ENCODE data around the gene RAB15.
A peak's percentile ranks its signal among the peaks of the same experiment; 100 is the strongest.
"Not testable (repeated sequence)": the region's sequence is repeated elsewhere in the genome, so short reads cannot be mapped to it uniquely, and the experiment has no call there.

The RAB15 gene

DNA sequence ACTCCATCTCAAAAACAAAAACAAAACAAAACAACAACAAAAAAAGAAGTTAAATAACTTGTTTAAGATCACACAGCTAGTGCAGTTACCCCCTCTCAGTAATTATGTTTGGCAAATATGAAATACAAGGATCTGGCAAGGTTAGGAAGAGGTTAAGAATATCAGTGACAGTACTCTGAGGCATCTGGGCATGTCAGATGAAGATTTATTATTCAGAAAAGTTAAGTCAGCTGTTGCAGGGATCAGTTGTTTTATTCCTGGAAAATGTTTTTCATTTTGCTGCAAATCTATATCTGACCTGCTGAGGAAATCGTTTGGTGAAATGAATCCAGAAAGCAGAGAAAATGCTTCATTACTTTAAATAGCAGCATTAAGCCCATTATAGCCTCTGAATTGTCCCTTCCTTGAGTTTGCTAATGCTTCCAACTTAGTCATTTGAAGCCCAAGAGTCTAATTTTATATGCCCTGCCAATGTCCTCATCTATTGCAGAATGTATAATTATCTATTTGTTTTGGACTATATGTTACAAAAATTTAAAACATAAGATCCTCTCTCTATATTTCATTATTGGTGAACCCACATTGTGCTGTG lies 37.7 kb downstream of the RAB15 start:
- DNase-seq: no peak

DNA sequence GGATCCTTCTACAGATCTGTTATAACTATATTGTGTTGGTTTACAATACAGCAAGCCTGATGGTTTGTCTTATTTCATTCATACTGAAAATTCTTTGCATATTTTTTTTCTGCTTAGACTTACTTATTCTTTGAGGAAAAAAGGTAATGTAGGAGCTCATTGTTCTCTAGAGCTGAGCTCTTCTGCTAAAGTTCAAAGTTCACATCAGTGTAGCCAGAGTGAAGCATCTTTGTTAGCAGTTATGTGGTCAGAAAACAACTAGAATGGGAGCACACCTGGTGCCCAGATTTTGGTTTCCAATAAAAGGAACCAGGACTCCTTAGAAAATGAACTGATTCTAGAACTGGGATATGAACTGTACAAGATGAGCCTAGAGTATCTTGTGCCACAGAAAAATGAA lies 39.9 kb downstream of the RAB15 start:
- no peak for DNase-seq

DNA sequence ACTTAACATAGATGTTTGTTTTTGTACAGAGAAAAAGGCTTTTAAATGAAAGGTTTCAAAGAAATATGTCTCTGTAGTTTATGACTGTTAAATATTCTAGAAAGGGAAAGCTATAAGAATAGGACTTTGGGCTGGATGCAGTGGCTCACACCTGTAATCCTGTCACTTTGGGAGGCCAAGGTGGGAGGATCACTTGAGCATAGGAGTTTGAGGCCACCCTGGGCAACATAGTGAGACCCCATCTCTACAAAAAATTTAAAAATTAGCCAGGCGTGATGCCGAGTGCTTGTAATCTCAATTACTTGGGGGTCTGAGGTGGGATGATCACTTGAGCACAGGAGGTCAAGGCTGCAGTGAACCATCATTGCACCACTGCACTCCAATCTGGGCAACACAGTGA lies 41.0 kb downstream of the RAB15 start:
- no peak for DNase-seq

DNA sequence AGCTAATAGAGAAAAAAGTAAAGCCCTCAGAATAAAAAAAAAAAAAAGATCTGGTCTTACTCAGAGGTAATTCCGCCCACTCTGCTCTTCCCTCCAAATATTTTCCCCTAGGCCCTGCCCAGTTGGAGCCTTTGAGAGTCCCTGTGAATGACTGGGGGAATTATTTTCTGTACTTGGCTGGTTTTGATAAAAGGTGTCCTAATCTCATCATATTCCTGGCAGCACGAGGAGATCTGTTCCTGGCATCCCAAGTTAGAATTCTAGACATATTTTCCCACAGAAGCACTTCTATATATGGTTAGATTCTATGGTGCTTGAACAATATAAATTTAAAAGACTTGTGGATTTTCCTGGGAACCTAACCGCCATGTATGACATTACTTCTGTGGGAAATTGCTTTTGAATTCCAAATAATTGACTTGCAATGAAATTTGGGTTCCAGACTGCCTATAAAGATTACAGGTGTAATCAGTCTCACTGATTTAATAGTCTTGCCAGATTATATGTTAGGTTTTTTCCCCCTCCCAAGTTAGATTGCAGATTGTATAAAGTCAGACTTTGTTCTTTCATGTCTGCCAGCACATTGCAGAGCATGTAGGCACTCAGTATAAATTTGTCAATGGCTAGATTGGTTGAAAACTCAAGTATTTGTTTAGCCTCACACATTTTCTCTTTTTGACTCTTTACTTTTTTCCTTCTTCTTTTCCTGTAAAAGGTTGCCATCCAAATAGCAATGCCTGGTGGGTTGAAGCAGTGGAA lies 41.9 kb downstream of the RAB15 start:
- no peak for DNase-seq

DNA sequence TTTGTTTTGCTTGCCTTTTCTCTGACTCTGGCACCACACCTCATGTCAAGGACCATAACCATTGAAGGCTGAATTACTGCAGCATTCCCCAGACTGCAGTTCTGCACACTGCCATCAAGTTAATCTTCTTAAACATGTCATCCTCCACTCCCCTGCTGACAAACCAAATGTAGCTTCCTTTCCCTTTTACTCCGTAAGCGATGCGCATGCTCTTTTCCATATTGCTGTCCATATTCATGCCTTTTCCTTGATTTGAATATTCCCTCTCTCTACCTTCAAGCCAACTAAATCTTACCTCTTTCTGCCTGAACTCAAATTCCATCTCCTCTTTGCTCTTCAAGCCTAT lies 43.1 kb downstream of the RAB15 start:
- no peak for DNase-seq

DNA sequence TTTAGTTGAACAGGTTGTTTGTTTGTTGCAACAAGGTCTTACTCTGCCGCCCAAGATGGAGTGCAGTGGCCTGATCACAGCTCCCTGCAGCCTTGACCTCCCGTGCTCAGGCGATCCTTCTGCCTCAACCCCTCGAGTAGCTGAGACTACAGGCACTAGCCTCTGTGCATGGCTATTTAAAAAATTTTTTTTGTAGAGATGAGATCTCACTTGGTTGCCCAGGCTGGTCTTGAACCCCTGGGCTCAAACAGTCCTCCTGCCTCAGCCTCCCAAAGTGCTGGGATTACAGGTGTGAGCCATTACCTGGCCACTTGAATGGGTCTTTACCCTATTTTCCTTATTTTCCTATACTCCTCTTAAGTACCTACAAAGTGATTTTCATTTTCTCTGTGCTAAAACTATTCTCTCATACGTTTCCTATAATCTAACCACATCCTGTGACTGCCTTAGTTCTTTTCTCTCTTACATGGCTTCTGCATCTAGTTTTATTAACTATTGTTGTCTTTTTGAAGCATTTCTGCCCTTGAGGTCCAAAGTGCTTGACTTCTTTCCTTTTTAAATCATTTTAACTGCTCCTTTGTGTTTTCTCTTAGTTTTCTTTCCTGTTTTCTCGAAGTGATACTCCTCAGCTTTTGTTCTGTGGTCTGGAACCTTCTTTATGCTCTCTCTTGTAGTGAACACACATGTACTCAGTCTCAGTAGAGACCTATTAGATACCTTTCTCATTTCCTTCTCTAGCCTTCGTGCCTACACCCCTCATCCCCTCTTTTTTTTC lies 43.7 kb downstream of the RAB15 start:
- no peak for DNase-seq

DNA sequence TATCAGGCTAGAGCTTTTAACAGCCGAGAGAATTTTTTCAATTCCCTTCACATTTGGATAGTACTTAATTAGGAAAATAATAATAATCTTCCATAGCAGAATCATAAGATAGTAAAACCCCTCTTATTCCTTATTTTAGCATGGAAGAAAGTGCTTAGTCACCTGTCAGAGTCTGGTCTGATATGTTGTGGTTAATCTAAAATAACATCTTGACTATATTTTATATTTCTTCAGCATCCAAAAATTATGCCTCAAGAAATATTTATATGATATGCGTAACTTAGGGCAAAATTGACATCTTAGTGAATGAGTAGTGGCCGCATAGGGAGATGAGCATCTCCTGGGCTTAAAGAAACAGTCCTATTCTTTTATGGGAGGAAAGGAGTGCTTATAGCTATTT lies 45.1 kb downstream of the RAB15 start:
- DNase-seq: no peak

DNA sequence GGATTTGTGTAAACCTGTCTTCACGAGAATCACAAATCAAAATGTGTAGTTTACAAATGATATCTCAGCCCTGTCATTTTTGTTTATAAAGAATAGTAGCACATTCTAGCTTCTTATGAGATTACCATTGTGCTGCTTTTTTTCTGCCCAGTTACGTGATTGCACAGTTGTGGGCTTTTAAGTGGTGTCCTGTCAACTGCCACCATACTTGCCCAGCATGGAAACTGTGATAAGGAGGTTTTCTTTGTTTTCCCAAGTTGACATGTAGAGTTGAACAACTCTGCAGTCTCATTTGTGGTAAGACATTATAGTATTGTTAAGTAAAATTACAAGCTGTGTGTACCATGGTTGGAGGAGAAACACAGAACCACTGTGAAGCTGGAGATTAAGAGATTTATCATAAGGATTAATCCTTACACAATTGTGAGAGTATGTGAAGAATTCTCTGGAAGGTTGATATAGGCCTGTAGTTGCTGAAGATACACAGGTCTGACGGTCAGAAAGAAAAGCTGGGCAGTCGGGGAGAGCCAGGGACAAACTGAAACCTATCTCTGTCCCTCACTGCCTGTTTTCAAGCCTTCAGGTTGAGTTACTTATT lies 45.6 kb downstream of the RAB15 start:
- no peak for DNase-seq

DNA sequence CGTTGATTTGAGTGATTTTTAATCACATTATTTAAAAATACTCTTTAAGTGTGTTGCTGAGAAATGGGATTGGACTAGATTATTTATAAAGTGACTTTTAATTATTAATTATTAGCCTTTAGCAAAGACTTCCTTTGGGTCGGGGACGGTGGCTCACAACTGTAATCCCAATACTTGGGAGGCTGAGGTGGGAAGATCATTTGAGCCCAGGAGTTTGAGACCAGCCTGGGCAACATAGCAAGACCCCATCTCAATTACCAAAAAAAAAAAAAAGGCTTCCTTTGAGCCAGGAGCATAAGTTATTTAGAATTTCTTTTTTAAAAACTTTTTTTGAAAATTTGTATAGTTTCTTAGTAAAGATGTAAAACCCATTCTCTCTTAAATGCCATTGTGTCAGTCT lies 49.1 kb downstream of the RAB15 start:
- no peak for DNase-seq

DNA sequence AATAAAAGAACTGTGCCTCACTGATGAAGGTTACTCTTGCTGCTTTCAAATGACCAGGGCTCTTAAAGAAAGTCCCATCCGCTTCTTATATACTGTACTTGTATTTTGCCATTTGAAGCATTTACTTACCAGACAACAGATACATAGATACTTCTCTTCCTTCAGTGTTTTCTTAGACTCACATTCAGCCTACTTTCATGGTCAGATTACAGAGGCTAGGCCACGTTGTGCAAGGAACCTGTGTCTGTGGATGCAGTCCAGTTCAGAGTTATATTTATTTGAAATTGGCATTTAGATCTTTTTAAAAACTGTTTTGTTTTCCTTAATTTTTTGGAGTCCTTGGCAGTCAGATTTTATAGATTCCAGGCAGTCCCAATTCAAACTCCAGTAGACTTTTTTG lies 51.7 kb downstream of the RAB15 start:
- no peak for DNase-seq

DNA sequence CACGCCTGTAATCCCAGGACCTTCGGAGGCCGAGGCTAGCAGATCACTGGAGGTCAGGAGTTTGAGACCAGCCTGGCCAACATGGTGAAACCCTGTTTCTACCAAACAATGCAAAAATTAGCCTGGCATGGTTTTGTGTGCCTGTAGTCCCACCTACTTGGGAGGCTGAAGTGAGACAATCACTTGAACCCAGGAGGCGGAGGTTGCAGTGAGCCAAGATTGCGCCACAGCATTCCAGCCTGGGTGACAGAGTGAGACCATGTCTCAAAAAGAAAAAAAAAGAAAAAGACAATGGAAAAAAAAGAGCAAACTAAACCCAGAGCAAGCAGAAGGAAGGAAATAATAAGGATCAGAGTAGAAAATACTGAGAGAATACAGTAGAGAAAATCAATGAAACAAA lies 52.5 kb downstream of the RAB15 start:
- DNase-seq: no peak

DNA sequence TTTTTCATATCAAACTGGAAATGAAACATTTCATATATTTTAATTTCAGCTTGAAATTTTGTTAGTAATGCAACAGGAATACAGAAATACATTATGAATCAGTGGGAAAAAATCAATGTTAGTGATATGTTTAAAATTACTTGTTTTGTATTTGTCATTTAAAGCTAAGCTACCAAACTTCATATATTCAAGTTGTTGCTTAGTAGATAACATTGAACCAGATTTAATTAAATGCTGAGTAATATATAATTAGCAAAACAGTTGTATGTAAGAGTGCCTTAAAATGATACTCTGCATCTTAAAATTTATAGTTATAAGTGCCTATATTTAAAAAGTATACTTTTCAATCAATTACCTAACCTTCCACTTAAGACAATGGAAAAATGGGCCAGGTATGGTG lies 52.9 kb downstream of the RAB15 start:
- DNase-seq: no peak

DNA sequence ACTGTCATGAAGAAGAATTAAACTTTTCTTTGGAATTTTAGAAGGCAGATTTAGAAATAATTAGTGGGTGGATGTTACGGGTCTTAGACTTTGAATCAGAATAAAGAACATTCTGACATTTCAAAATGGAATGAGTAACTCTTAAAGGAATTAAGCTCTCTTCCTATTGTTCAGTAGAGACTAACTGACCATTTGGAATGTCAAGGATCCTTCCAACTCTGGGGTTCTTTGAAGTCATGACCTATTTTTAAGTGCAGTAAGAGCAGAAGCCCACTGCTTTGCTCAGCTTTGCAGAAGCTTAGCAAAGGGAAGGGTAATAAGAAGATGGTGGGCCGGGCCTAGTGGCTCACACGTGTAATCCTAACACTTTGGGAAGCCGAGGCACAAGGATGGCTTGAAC lies 53.9 kb downstream of the RAB15 start:
- no peak for DNase-seq

DNA sequence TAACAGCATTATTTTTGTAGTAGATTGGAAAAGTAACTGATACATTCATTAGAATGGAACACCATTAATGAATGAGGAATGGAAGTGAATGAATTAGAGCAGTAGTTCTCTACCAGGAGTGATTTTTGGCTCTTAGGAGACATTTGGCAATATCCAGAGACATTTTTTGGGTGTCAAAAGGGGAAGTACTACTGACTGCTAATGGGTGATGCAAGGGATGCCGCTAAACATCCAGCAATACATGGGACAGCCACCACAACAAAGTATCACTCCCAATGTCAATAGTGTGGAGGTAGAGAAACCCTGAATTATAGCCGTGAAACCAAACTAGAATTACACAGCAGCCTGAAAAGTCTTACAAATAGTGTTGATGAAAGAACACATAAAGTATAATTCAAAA lies 56.3 kb downstream of the RAB15 start:
- no peak for DNase-seq

DNA sequence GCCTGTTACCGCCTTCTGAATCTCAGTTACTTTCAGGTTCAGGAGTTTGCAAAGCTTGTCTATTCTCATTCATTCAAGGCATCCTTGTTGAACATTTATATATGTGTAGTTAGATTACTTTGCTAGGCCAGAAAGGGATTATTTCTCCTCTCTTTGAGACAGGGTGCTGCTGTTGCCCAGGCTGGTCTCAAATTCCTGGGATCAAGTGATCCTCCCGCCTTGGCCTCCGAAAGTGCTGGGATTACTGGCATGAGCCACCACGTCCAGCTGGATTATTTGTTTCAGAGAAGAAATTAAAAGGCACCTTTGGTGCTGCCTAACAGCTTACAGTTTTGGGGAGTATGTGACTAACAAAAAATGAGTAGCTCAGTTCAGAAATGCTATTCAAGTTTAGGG lies 57.1 kb downstream of the RAB15 start:
- no peak for DNase-seq

DNA sequence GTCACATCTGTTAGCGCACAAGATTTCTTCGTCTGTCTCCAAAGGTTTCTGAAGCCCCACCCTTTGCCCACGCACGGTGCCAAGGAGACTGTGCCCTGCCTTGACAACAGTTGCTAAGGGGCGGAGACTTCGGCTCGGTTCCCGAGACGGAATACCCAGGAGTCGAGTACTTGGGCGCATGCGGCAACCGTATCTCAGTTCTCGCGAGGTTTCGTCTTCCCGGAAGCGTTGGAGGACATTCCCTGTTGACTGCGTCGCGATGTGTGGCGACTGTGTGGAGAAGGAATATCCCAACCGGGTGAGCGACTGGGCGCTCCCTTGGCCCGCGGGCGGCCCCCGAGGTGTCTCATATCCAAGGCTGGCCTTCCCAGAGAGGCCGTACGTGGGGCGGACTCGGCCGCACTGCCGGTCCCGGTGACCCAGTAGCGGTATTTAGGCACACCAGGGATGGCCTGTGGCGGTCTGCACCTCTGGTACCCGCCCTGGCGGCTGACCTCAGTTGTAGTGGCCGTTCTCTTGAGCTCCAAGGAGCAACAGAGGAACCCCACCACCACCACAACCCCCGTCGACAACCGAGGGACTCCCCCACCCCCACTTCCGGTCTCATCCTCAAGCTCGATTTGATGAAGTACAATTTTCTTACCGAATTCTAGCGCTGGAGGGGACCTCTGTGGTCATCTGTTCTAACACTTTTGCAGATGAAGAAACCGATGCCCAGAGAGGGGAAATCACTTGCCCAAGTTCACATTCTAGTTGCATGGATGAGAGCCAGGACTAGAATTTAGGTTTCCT lies 57.7 kb downstream of the RAB15 start, which contains the start of gene CHURC1:
Gene CHURC1, plus strand, starts transcription at position 219 of the 792 bp plus-strand sequence. Its CDS starts 41 bp downstream, at position 260.
- DNase-seq: peak; percentile 96

DNA sequence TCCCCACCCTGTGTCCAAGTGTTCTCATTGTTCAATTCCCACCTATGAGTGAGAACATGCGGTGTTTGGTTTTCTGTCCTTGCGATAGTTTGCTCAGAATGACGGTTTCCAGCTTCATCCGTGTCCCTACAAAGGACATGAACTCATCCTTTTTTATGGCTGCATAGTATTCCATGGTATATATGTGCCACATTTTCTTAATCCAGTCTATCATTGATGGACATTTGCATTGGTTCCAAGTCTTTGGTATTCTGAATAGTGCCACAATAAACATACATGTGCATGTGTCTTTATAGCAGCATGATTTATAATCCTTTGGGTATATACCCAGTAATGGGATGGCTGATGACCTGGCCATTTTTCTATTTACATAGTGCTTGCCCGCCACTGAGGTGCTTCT lies 58.7 kb downstream of the RAB15 start:
- not testable (repeated sequence) for DNase-seq

DNA sequence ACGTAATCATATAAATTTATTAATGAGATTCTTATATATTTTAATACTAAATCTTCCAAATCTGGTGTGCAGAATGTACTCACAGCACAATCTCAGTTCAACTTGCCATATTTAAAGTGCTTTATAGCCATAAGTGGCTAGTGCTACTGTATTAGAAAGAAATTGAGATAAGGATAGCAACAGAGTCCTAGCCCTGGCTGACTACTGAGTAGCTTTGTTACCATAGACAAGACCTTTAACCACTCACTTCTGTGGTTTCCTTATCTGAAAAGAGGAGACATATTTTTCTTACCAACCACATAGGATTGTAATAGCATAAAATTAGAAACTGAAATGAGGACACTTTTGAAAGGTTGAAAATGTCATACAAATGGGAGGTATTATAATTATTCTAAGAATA lies 59.9 kb downstream of the RAB15 start:
- DNase-seq: no peak

DNA sequence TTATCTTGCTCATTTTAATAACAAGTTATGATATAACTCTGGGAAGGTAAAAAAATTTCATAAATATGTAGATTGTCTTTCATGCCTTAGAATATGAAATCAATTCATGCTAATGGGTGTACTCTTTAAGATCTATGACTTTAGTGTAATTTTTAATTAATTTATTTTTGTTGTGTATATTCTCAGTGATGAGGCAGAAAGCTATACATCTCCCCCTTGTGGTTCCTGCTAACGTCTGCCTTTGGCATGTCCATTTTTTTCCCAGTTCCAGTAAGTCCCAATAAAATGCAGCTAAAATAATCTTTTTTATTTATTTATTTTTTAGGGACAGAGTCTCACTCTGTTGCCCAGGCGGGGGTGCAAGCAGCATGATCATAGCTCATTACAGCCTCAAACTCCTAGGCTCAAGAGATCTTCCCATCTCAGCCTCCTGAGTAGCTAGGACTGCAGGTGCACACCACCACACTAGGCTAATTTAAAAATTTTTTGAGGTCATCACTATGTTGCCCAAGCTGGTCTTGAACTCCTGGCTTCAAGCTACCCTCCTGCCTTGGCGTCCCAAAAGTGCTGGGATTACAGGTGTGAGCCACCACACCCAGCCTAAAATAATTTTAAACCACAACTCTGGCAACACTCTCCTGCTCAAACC lies 61.2 kb downstream of the RAB15 start:
- no peak for DNase-seq

DNA sequence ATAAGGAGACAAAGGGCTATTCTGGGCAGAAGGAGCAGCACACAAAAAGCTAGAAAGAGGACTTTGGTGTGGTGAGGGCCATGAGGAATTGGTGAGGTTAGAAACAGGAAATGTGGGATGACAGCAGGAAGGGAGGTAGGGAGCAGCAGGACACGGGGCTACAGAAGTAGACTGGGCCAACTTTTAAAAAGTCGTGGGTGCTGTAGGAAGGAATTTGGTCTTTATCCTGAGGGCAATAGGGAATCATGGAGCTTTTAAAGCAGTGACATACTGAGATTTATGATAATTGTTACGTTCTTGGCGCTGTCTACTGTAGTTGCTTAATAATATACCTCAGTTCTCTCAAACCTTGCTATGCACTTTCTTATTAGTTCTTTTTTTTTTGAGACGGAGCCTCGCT lies 66.1 kb downstream of the RAB15 start:
- no peak for DNase-seq

DNA sequence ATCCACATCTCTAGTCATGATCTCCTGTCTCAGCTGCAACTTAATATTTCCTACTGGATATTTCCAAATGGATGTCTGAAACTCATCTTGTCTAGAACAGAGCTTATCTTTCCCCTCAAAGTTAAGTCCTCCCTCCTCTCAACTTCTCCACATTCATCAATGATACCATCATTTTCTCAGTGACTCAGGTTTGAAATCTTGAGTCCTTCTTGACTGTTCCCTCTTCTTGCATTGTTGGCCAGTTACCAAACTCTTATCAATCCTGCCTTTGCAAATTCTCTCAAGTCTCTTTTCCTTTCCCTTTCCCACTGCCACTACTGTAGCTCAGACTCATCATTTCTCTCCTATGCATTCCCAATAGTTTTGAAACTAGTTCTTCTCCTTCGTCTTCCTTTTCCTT lies 72.2 kb downstream of the RAB15 start:
- no peak for DNase-seq

Measured in NK-92 treated with Interleukin-12 subunit alpha and Interleukin-12 subunit beta, amount 100 ng/mL, for 24 hours (cell line).